Activated T-helper 1 cell treated with Interleukin-2 at 50 U/mL for 16 hours (primary cell): Measurements from ENCODE around the gene PIEZO2.
"Not testable (repeated sequence)": the region's sequence is repeated elsewhere in the genome, so short reads cannot be mapped to it uniquely, and the experiment has no call there.

Experiments used
- DNase-seq: peaks from one replicate; pipeline ENCODE4 v3.0.0-alpha.2; 2020; ENCODE audit warnings: low read depth

Gene PIEZO2

DNA sequence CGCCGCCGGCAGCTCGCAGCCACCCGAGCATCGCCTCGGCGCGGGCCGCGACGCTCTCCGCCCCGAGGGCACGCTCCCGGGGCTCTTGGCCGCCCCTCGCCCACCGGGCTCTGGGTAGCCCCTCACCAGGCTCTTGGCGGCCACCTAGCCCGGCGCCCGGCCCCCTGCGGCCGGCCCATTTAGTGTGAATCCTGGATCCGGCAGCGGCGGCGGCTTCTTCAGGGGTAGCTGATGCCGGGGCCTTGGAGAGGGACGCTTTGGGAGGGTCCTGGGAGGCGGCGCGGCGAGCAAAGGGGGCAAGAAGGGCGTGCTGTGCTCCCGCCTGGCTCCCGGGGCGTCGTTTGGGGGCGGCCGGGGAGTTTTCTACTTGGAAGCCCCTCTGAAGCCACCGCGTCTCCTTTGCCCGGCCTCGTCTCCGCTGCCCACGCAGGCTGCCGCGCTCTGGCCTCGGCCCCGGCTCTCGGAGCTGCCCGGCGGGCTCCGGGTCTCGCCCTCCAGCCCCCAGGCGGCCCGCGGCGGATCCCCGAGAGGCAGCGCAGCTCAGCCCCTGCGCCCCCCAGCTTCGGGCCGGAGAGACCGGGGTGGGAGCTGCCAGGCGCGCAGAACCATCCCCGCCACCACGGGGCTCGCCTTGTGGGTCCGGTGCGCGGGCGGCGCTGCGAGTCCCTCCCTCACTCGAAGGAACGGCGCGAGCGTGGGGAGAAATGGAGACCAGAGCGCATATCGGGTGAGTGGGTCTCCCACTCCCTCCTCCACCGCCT is 509 bp downstream of the PIEZO2 start:
- DNase-seq = no peak

DNA sequence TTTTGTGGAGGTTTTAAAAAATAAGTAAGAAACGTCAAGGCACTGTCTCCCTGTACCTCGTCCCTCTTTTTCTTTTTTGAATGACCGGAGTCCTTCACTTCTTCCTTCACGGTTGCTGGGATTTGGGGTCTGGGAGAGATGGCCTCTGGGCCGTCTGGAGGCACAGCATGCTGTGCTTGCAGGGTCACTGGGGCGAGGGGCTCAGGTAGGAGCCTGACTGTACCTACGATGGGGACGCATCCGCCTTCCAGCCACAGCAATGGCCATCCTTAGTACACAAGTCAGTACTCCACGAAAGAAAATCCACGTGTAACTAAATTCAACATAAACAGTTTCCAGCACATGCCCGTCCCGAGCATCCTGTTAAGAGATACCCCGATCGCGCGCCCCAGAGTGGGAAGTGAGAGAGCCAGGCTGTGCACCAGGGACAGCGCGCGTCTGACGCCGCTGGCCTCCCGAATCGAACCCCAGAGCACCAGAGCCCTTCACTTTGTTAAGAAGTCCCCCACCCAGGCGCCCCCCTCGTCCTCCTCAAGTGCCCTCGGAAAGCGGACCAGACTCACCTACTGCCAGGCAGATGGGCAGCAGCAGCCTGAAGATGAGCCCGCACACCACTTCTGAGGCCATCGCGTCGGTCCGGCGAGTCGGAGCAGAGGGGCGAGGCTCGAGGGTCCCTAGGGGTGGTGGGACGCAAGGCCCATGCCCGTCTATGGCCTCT is 1.2 kb downstream of the PIEZO2 start:
- no peak for DNase-seq

DNA sequence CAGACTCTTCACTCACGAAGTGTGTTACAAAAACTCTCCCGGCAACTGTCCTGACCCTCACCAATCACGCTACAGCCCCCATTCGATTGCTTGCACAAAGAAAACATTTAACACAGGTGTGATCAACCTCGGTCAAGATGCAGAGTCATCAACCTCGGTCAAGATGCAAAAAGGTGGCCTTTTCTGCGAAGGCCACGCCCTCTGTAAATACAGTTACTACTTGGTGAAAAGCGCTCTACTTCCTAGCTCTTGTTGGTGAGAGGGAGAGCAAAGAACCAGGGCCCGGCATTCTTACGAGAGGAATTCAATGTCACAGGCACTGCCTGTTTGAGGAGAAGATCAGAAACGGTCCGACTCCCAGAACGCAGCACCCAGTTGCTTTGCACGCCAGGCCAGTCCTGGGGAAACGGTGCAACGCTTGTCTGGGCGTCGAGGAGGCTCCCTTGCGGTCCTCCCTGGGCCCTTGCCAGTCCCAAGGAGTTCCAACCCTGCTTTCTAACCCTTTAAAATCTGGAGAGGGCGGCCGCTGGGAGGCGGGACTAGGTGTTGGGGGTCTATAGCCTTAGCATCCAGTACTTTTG is 1.9 kb downstream of the PIEZO2 start:
- no peak for DNase-seq

DNA sequence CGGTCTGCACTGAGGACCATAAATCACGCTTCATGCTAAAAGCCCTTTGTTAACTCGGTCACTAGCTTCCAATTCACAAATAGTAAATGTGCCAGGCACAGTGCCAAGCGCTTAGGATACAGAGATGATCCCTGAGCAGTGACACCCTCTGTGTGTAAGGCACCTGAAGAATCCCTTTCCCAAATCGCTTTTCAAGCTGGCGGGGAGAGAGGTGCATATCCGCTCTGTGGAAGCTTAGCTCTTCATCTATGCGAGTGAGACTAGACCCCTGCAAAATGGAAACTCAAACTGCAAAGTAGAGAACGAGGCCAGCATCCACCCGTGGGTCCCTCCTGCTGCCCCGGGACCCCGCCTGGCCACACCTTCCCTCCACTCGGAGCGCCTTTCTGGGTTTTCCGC is 2.4 kb downstream of the PIEZO2 start:
- no peak for DNase-seq

DNA sequence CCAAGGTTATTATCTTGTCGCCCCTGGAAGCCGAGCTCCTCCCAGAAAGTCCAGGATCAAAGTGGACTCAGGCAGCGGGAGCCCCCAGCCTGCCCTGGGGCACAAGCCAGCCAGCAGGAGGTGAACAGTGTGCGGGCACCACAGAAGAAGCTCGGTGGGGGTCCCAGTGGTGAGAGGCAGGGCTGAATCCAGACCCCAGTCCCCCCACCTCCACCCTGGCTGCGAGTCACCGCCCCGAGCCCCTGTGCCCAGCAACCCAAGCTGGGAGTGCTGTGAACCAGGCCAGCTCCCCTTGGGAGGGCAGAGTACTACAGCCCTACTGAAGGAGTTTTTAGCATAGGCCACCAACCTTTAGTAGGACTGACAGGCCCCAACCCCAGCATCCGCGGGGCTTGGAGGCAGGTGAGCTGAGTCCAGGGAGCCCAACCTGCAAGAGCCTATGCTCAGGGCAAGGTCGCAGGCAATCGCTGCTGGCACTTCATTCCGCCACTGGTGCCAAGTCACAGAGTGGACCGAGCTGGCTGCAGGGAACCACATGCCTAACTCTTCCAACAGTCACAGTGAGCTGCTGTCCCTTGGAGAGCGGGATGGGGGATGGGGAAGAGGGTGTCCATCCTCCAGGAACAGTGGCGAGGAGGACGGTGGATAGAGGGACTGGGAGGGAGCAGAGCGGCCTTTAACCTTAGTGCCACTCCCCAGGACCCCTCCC is 3.0 kb downstream of the PIEZO2 start:
- no peak for DNase-seq

DNA sequence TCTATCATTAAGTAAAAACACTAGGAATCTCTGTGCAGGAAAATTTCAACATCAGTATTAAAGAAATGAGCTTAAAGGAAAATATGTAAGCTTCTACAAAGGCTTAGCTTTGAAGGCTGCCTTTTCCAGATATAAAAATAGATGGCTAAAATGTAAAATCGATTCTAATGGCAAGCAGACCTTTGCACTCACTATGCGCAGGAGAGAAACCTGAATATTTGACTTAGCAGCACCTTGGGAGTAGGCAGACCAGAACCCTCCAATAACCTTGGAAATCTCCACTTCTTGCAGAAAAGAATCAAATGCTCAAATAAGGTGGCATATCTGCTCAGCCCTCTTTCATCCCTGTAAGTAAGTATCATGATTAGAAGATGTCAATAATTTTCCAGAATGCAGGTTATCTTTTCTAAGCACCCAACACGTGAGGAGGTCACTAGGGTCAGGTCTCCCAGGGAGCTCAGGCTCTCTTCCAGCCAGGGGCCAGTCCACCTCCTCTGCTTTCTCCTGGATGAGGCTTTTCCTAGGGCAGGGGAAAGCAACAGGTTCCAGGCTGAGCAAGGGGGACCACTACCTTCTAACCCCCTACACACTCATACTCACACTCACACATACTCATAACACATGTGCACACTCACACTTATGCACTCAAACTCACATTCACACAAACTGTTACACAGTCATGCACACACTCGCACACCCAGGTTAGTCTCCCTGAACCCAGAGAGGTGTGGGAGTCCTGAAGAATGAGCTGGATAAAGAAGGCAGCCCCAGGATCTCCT is 3.8 kb downstream of the PIEZO2 start:
- no peak for DNase-seq

DNA sequence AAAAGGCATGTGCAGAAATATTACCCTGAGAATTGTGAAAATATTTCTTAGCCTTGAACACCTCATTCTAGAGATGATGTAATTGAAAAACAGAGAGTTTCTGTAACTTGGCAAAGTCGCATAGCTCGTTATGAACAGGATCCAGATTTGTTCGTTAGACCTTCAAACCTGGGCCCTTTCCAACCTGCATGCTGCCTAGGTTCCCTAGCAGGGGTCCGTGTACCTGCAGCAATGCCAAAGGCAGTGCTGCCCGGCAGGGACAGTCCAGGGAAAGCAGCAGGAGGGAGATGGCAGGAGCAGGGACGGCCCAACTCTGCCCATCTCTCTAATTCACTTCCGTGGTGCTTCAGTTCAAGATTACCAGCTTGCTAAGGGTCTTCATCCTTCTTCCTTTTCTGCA is 12.0 kb downstream of the PIEZO2 start:
- DNase-seq = no peak

DNA sequence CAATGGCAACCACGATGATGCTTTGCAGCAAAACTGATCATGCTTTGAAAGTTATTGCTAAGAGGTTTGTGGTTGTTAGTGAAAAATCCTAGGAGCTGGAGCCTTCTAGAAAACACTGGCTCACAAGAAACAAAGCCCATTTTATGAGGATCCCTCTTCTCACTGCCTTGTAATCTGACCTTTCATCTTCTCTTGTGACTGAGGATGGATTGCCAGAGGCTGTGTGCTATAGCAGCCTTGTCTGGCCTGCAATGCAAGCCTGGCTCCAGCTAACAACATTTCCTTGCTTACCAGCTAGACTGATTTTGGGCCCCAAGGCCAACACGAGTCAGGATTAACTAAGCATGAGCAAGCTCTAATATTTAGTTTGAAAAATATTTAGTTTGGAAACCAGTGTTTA is 13.1 kb downstream of the PIEZO2 start:
- no peak for DNase-seq

DNA sequence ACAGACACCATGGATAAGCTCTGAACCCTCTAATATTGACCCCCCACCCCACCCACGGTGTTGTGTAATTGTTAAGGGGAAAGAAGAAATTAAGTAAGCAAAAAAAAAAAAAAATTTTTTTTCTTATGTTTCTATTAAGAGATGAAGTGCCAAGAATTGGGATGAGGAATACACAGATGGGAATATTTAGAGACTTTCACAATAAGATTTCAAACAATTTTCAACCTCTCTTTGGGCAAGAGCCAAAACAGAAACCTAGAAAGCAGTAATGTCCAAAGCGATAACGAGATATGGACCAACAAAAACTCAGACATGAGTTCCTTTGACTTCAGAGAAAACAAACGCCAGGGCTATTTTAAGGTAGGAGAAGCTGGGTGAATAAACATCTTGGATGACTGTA is 14.4 kb downstream of the PIEZO2 start:
- no peak for DNase-seq

DNA sequence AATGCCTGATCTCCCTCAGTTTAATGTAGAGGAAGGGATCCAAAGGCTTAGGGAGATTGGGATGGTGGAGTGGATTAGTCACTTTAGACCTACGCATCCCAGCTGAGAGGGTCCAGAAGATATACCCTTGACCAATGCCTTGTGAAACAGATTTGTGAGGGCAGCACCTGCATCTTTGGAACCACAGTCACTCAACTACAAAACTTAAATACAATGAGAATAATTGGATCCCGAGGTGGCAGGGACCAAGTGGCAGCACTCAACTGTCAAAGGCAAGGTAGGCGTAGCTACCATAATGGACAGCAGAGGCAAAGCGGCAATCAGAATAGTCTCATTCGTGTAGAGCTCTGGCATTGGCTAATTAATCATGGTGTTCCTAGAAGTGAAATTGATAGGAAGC is 20.3 kb downstream of the PIEZO2 start:
- not testable (repeated sequence) for DNase-seq

DNA sequence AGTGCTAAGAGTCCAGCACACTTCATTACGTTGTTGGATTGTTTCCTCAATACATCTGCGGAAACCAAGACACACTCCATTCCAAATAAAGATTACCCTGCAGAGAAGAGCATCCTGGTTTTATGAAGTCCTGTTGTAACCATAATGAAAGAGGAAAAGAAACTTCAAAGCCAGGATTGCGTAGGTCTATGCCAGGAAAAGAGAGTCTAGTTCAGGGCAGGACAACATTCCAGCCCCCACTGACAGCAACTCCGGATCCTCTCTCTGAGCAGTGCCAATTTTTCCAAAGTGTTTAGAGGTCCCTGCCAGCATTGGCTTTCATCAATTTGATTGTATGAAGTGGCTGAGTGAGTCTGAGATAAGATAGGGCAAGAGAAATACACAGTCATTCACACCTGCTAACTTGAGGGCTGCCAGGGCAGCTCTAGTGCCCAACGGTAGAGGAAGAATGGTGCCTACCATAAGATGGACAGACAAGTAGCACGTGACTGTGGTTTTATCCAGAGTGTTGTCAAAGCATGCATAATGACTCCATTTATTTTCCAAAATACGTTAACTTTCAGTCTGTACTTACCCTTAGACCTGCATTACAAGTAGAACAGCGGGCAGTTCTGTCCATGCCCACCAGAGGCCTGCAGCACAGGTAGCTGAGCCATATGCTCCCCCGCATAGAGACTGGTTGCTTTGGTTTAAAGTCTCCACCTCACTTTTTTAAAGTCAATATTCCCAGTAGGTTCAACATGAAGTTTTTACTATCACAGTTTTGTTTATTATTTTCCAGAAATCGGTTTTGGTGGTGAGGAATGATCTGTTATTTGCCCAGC is 23.7 kb downstream of the PIEZO2 start:
- no peak for DNase-seq

DNA sequence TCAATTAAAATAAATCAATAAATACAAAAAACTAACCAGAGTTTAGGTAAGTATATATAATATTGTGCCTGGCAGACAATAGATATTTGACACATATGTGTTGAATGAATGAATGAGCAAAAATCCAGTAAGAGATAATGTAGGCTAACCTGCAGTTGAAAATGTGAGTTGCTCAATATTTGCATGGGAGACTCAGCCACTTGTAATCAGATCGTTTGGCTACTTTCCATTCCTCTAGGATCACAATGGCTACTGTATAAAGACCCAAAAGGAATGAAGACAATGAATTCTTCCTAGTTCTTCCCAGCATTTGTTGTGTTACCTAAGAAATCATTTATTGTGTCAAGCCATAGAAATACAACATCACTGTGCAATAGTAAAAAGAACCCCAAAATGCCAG is 25.3 kb downstream of the PIEZO2 start:
- no peak for DNase-seq

DNA sequence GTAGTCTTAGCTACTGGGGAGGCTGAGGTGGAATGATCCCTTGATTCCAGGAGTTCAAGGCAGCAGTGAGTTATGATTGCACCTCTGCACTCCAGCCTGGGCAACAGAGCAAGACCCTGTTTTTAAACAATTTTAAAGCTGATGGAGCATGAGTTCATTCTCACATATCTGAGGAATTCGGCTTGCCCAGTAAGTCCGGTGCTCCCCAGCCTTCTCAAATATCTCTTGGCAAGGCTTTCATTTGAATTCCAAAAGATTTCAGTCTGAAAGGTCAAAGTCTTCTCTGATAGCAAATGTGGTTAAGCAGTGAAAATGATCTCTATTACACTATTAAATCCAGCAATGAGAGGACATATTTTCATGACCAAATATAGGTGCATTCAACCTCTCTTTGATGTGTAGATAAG is 27.9 kb downstream of the PIEZO2 start:
- DNase-seq = no peak

DNA sequence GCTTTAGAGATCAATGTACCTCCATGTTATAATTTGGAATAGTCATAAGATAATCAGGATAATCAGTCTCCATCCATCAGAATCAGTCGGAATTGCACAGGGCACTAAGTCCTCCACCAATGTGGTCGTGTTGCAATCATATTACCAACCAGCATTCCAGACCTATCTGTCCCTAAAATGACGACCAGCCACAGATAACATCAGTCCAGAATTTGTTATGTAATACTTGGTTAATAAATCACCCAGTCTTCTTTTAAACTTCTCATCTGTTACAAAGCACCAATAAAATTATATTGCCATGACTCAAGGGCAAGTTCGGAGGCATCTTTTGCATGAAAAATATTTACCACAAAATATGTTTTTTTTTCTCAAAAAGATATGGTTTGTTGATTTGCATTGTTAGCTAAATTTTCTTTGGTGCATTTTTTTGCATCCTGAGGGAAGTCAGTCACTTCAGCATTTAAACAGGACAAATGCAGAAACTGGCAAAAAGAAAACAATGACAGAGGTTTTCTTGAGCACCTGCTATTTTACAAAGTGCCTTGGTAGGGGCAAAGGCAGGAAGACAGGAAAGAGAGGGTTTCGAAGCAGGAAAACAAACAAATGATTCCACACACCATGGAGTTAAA is 29.3 kb downstream of the PIEZO2 start:
- no peak for DNase-seq

DNA sequence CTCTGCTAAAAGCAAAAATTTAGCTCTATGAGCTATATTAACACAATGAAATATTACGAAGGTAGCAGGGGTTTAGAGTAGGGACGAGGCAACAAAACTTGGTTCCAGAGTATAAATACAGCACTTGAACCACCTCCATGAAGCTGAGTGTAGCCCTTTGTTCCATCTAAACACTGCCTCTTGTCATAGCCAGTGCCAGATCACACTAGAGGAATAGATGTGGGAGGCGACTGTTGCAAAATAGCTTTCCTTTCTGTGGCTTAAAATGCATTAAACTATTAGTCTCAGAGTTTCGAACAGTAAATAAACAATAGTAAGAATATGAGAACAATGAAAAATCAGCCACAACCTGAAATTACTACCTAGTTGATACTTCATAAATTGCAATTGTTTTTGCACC is 29.8 kb downstream of the PIEZO2 start:
- DNase-seq = no peak

DNA sequence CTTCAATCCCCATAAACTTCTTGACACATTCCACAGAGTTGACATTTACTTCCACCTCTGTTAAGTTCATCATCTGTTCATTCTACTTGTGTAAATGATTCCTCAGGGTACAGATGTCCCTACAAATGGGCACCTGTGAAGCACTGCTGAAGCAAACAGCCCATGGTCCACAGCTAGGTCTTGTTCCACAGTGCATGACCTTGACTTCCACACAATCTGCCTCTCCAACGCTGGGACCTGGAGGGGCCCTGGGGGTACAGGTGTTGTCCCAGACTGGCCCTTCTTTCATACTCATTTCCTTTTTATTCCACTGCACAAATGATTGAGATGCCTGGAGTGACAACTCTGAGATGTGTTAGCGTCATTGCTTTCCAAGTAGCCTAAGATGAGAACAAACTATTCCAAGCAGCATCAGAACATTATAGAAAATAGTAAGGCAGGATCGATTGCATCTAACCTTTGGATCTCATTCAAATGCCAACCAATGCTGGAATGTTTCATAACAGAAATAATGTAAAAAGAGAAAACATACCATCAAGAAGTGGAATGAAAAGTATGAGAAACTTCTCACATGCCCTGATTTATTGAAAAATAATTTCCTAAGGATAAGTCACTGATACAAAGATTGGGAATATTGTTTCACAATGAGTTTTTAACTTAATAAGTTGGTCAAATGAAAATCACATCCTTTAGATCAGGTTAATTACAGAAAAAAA is 31.2 kb downstream of the PIEZO2 start:
- DNase-seq = no peak

DNA sequence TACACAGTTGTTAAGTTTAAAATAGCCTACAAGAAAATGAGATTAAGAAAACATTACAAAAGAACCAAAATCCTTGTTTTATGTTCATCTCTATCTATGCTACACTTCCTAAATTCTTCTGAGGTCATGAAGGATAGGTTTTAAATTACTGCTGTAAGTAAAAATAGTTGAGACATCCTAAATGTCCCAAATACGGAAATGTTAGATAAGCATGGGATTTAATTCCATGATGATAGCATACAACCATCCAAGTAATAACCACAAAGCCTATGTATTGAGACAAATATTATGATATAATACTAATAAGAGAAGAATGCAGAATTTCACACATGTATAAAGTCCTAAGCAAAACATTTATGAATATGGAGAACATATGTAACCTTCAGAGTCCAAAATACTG is 34.1 kb downstream of the PIEZO2 start:
- no peak for DNase-seq

DNA sequence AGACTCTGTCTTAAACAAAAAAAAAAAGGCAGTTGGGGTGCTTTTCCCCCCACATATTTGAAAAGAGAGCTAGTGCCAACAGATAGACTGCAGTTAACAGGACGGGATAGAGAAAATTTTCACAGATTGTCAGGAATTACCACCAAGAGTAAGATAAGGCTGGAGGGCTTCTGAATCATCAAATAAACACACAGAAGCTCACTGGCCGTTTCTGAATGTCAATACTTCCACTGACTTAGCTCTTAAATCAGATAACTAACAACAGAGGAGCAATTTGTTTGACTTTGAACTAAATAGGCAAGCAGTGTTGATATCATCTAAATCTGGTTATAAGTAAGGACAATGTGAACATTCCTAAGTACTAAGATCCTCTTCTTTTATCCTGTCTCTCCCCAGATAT is 34.7 kb downstream of the PIEZO2 start:
- no peak for DNase-seq

DNA sequence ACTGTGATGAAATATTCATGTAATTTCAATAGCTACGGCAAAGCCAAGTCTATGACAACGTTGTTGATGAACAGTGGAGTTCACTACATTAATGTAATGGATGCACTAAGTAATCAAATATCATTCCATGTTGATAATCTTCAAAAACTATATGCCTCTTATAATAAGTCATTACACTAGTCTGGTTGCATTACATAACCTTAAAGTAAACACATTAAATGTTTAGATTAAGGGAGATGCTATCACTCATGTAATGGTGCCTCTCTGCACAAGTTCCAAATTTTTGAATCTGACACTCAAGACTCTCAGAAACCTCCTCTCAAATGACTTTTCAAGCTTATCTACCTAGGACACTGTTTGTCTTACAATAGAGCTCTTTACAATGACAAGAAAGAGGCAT is 35.4 kb downstream of the PIEZO2 start:
- no peak for DNase-seq

DNA sequence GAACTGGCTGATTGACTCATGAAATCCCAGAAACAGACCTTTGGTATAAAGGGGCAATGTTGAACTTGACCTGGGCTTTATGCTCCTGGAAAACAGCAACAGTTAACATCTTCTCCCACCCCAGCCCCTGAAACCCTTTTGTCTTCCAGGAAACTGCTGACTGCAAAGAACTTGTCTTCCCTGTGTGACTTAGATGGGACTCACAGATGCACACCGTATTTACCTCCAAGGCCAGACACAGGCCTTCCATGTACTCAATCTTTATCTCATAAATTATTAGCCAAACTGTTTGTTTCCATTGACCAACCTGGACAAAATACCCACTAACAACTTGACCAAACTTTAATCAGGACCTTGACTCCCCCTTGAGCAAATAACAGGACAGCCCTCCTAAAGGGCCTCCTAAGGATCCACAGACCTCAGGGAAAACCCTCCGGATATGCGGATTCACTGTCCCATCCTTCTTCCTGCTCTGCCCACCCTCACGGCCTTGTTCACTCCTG is 36.3 kb downstream of the PIEZO2 start:
- no peak for DNase-seq
